ENCODE data around the gene CD4.

CD4 gene

GRCh38 chr12:6817098-6817497 is 27.8 kb downstream of the CD4 start:
- Histone ChIP-seq H3K4me1 (ENCODE audit: control insufficient read depth in 1 of 2, insufficient read depth in 1 of 2, low read depth in 1 of 2, low read length in 1 of 2) (peaks cover 22 to 26% of the 10 kb centered on the region in 2 experiments), H3K4me3 (ENCODE audit: low read depth in 1 of 2, low read length in 1 of 2) (no peak overlapping the region), H3K36me3 (no peaks in the 10 kb centered on the region), H3K9me3 (no peaks in the 10 kb centered on the region), H3K27ac (peak overlapping the region; percentile 56), H3K27me3 (peaks cover 11% of the 10 kb centered on the region)
- TF ChIP-seq CTCF (IDR thresholded peaks at IDR 0.05): no peak

- no peak for TF ChIP-seq CTCF (IDR thresholded peaks at IDR 0.05)
- no peak overlapping the region for H3K27ac ChIP-seq
- H3K9me3 ChIP-seq: no peaks in the 10 kb centered on the region
- peaks cover 17% of the 10 kb centered on the region for H3K27me3 ChIP-seq
- H3K4me1 ChIP-seq (ENCODE audit: control insufficient read depth in 1 of 2, insufficient read depth in 1 of 2, low read depth in 1 of 2, low read length in 1 of 2): peaks cover 25 to 27% of the 10 kb centered on the region in 2 experiments
- H3K4me3 ChIP-seq (ENCODE audit: low read depth in 1 of 2, low read length in 1 of 2): no peak overlapping the region
- no peaks in the 10 kb centered on the region for H3K36me3 ChIP-seq
Measured at GRCh38 chr12:6817662-6818157, 28.4 kb downstream of the CD4 start.

- Histone ChIP-seq H3K9me3 (no peaks in the 10 kb centered on the region), H3K36me3 (no peaks in the 10 kb centered on the region), H3K4me3 (ENCODE audit: low read depth in 1 of 2, low read length in 1 of 2) (no peak overlapping the region), H3K27ac (no peak overlapping the region), H3K27me3 (peaks cover 22% of the 10 kb centered on the region), H3K4me1 (ENCODE audit: control insufficient read depth in 1 of 2, insufficient read depth in 1 of 2, low read depth in 1 of 2, low read length in 1 of 2) (peaks cover 25 to 27% of the 10 kb centered on the region in 2 experiments)
- TF ChIP-seq CTCF (IDR thresholded peaks at IDR 0.05): no peak
Measured at GRCh38 chr12:6818222-6818621, 28.9 kb downstream of the CD4 start.

- Histone ChIP-seq H3K4me3 (ENCODE audit: low read depth in 1 of 2, low read length in 1 of 2) (no peak overlapping the region), H3K36me3 (no peaks in the 10 kb centered on the region), H3K4me1 (ENCODE audit: control insufficient read depth in 1 of 2, insufficient read depth in 1 of 2, low read depth in 1 of 2, low read length in 1 of 2) (peaks cover 25 to 27% of the 10 kb centered on the region in 2 experiments), H3K27ac (no peak overlapping the region), H3K9me3 (no peaks in the 10 kb centered on the region), H3K27me3 (peaks cover 27% of the 10 kb centered on the region)
- TF ChIP-seq CTCF (IDR thresholded peaks at IDR 0.05): no peak
Measured at GRCh38 chr12:6818645-6819044, 29.3 kb downstream of the CD4 start.

- H3K36me3 ChIP-seq: no peaks in the 10 kb centered on the region
- H3K27me3 ChIP-seq: peaks cover 31% of the 10 kb centered on the region
- no peak for TF ChIP-seq CTCF (IDR thresholded peaks at IDR 0.05)
Measured at GRCh38 chr12:6819106-6820030, 30.0 kb downstream of the CD4 start.

More at GRCh38 chr12:6819106-6820030, 30.0 kb downstream of the CD4 start:
- no peaks in the 10 kb centered on the region for H3K9me3 ChIP-seq
- no peak overlapping the region for H3K4me3 ChIP-seq (ENCODE audit: low read depth in 1 of 2, low read length in 1 of 2)
- no peak overlapping the region for H3K27ac ChIP-seq
- H3K4me1 ChIP-seq (ENCODE audit: control insufficient read depth in 1 of 2, insufficient read depth in 1 of 2, low read depth in 1 of 2, low read length in 1 of 2): peaks cover 25 to 27% of the 10 kb centered on the region in 2 experiments
